Stimulated activated naive CD8-positive, alpha-beta T cell treated with anti-CD3 and anti-CD28 coated beads, Interleukin-15, Interleukin-2, amounts not matched to agents 100 U/mL and 50 U/mL, for 24 hours (primary cell): ENCODE results near the gene IRGC.

Experiments
- ATAC-seq: fragments of 150-1000 bp; cut with Tn5 transposase; one replicate; pipeline ENCODE4 v1.10.0; 2021
- DNase-seq: peaks from one replicate; pipeline ENCODE4 v3.0.0; 2021

IRGC gene

DNA sequence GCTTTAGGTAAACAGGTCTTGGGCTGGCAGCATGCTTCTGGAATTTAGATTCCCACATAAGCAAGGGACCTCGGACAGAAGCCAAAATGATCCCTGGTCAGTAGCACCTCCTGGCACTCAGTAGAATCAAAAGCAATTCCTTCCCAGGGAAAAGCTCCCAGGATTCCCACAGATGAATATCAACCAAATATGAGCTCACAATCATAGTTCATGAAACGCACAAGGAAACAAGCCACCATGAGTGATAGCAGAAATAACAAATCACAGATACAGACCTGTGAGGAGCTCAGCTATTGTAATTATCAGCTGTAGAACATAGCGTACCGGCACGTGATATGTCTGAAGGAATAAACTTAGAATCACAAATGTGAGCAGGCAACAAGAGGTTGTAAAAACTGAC is 24.1 kb upstream of the IRGC start:
- no peak for ATAC-seq
- no peak for DNase-seq

DNA sequence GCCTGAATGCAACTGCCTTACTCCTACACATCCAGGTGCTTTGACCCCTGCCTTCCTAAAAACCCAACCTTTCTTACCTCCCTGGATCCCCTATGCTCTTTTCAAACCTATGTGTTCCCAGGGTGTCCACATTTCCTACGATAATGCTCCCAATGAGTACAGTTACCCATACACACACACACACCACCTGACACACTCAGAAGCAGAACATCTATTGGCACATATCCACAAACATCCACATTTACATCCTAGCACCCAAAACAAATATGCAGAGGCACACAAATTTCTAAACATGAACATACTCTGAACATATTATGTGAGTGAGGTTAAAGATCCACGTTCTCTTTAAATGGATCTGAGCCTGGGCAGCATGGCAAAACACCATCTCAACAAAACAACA is 23.5 kb upstream of the IRGC start:
- no peak for DNase-seq

DNA sequence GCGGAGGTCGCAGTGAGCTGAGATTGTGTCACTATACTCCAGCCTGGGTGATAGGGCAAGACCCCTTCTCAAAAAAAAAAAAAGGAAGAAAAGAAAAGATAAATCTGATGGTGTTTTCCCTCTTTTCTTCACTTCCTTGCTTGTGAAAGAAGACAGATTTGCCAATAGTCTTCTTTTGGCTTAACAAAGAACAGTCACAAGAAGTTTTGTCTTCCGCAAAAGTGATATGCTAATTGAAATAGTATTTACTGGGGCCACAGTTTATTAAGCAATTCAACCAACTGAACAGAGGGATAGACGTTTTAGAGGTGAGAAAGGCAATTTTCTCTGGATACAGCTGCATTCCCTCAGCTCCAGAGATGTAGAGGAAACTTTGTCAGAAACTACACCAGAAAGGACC is 23.0 kb upstream of the IRGC start:
- DNase-seq (no peak), ATAC-seq (no peak)

More for the DNA sequence above, 23.5 kb upstream of the IRGC start:
- no peak for ATAC-seq

DNA sequence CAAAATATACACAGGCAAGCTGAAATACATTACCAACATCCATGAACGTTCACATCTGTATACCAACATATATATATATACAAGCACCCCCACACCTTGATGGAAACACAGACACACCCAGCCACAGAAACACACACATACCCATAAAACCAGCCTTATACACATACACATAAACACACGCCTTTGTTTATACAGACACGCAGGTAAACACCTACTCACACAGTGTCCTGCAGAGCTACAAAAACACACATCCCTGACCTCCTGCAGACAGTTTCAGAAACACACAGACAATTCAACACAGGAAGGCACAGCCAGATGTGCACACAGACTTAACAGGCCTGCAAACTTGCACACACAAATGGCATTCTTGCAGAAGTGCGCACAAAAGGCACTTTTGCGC is 21.3 kb upstream of the IRGC start:
- ATAC-seq: no peak

DNA sequence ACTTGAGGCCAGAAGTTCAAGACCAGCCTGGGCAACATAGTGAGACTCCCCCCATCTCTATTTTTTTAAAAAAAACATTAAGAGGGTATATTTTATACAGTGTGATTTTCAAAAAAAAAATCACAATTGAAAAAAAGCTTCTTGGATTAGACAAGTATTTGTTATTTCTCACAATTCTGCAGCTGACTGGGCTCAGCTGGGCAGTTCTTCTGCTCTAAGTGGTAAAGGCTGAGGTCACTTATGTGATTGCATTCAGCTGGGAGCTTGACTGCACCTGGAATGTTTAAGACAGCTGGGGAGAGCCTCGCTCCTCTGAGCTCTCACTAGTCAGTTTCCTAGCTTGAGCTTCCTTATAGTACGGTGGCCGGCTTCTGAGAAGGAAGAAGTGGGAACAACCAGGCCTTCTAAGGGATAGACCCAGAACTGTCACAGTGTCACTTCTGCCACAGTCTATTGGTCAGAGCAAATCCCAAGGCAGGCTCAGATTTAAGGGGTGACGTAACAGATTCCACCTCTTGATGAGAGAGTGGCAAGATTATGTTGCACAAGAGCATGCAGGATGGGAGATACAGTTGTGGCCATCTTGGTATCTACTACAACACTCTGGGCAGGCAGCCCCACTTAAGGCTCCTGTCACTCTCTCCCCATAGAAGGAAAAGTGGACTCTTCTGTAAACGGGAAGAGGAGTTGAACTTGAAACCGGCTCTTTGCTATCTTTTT is 19.7 kb upstream of the IRGC start:
- DNase-seq (no peak), ATAC-seq (no peak)

More for the DNA sequence above, 21.3 kb upstream of the IRGC start:
- DNase-seq: no peak

DNA sequence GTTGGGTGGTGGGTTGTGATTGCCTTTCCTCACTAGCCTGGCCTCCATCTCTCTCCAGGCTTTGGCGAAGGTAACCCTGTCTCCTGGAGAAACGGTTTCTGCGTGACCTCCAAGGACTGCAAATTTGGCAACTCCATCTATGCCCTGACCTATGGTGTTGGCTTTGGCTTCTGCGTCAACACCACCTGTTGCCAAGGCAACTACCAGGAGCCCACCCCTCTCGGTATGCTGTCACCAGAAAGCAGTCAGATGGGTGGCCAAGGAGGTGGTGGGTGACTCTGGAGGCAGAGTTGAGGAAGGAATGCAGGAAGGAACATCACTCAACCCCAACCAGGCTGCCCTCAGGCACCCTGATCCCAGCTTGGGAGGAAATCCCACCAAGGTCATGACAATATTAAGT is 18.6 kb upstream of the IRGC start:
- DNase-seq (no peak), ATAC-seq (no peak)

DNA sequence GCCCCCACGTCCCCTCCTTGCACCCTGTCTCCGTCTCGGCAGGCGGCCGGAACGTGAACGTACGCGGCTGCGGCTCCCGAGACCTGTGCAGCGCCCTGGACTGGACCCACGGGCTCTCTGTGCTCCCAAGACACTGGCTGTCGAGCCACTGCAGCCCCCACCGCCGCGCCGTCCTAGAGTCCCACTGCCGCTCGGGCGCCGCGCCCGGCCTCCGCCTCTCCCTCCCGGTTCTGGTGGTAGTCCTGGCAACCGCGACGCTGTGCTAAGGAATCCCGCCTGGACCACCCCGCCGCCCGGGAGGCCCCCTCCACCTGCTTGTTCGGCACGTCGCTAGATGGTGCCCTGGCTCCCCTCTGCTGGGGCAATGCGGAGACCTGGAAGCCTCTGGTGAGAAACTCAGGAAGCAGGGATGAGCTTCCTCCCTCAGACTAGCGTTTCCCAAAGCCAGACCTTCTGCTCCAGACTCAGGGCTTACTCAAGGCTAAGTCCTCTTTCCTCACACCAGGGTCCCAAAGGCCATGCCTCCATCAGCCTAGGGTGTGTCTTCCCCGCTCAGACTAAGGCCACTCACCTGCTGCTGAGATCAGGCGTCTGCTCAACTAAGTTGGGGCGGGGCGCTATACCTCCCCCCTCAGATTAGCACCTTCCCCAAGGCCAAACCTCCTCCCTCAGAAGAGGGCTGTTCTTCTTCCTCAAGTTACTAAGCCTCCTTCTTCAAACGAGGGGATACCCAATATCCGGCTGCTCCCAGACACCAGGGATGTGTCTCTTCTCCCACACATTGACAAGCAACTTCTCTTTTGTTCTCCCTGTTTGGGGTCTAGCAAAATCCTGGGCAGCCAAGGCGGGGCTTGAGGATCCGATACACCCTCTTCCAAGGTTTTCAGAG is 16.1 kb upstream of the IRGC start:
- ATAC-seq: no peak
- peak; percentile 13 for DNase-seq

DNA sequence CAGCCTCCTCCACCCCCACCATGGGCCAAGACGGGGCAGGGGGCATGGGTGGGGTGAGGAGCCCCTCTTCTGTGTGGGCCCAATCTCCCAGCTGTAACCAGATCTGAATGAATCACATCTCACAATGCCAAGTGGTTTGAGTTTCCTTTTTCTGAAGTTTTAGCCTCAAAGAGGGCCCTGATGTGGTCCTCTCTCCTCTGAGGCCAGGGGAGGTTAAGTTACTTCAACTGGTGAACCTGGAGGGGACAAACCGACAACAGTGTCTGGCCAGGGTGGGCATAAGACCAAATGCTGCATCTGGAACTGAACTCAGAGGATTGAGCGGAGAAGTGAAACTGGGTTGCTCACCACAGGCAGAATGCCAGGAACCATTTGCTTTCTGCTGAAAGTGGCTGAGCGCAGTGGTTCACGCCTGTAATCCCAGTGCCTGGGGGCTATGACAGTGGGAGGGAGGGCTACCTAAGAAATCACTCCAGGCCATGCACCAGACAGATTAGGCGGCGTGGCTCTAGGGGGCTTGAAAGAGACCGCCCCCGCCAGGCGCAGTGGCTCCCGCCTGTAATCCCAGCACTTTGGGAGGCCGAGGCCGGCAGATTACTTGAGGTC is 15.4 kb upstream of the IRGC start:
- DNase-seq (peak; percentile 24), ATAC-seq (peak; percentile 9)

DNA sequence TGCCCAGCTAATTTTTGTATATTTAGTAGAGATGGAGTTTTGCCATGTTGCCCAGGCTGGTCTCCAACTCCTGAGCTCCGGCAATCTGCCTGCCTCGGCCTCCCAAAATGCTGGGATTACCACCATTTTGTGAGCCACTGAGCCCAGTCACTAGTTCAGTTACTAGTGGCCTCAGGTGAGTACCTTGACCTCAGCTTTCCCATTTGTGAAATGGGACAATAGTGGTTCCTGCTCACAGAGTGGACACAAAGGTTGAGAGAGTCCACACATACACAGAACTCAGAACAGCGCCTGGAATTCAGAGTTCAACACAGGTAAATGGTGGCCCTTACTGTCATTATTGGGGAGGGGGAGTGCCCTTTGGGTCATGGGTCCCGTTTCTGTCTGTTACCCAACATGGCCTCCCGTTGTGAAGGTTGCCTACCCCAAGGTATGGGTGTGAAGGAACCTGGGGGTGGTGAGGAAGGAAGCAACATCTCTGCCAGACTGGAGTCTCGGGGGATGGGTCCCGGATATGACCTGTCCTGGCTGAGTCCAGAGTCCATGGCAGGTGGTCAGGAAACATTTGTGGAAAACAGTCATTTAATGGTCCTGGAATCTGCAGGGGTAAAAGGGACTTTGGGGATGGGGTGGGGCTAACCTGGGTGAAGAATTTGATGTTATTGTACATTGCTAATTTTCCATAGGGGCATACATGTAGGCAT is 11.7 kb upstream of the IRGC start:
- no peak for ATAC-seq
- no peak for DNase-seq

DNA sequence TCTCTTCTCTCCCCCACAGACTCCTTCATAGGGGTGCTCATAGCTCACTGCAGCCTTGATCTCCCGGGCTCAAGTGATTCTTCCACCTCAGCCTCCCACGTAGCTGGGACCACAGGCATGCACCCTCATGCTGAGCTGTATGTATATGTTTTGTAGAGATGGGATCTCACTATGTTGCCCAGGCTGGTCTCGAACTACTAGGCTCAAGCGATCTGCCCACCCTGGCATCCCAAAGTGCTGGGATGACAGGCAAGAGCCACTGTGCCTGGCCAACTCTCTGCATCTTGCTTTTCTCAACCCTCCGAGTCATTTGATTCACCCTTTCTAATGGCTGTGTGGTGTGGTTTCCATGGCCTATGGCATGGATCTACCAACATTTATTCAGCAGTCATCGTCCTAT is 10.1 kb upstream of the IRGC start:
- DNase-seq: no peak
- no peak for ATAC-seq

DNA sequence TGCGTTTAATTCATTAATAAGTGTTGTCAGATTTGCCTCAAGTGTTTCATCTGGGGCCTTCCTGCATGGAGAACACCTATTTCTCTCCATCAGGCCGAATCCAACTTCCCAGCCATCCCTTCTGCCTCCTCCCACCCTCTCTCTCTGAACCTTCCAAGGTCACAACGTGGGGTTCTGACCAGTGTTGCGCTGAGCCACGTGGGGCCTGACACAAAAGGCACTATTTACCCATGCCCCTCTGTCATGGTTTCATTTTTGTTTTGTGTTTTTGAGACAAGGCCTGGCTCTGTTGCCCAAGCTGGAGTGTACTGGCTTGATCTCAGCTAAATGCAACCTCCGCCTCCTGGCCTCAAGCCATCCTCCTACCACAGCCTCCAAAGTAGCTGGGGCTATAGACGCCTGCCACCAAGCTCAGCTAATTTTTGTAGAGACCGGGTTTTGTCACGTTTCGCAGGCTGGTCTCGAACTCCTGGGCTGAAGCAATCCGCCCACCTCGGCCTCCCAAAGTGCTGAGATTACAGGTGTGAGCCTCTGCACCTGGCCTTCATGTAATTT is 8.6 kb upstream of the IRGC start:
- ATAC-seq: no peak
- no peak for DNase-seq

DNA sequence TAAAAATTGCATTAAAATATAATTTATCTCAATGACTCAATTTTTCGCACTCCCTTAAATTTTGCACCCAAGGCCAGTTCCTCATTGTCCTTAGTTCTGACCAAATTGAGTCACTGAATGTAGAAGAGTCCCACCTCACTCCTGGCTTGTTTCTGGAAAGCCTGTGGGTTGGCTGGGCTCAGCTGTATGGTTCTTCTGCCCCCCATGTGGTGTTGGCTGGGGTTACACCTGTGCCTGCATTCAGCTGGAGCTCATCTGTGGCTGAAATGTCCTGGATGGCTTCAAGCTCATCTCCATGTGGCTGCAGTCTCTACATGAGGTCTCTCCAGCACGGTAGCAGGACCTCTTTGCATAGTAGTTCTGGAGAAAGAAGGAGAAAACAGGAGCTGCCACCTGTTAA is 7.2 kb upstream of the IRGC start:
- ATAC-seq (no peak), DNase-seq (no peak)

DNA sequence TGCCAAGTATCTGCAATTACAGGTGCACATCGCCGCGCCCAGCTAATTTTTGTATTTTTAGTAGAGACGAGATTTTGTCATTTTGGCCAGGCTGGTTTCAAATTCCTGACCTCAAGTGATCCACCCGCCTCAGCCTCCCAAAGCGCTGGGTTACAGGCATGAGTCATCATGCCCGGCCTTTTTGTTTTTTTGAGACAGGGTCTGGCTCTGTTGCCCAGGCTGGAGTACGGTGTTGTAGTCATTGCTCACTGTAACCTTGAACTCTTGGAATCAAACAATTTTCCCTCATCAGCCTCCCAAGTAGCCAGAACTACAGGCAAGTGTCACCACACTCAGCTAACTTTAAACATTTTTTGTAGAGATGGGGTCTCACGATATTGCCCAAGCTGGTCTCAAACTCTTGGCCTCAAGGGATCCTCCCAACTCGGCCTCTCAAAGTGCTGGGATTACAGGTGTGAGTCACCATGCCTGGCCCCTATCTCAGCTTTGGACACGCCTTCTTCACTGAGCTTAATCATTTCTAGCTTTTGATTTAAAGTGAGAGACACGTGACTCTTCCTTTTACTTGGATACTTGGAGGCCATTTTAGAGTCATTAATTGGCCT is 4.0 kb upstream of the IRGC start:
- no peak for ATAC-seq
- DNase-seq: no peak

DNA sequence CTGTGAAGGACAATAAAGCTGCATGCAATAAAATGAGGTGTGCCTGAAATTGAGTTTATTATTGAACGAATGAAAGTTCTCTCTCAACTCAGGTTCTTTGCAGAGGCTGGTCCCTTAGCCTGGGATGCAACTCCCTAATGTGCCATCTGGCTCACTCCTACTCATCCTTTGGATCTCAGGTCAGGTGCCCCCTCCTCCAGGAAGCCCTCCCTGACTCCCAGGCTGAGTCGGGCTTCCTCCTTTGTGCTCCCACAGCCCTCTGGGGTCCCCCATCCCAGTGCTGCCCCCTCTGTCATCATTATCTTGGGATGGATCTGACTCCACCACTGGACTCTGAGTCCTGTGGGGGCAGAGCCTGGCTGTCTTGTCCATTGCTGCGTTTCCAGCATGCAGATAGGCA is 2.7 kb upstream of the IRGC start:
- ATAC-seq: no peak

DNA sequence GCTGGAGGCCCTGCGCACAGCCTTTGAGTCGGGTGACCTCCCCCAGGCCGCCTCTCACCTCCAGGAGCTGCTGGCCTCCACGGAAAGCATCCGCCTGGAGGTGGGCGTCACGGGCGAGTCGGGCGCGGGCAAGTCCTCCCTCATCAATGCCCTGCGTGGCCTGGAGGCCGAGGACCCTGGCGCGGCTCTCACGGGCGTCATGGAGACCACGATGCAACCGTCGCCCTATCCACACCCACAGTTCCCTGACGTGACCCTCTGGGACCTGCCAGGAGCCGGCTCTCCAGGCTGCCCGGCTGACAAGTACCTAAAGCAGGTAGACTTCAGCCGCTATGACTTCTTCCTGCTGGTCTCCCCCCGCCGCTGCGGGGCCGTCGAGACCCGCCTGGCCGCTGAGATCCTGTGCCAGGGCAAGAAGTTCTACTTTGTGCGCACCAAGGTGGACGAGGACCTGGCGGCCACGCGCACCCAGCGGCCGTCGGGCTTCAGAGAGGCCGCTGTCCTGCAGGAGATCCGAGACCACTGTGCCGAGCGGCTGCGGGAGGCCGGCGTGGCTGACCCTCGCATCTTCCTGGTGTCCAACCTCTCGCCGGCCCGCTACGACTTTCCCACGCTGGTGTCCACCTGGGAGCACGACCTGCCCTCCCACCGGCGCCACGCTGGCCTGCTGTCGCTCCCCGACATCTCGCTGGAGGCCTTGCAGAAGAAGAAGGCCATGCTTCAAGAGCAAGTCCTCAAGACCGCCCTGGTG is 2.9 kb downstream of the IRGC start:
- no peak for DNase-seq
- no peak for ATAC-seq

More for the DNA sequence above, 2.7 kb upstream of the IRGC start:
- no peak for DNase-seq

DNA sequence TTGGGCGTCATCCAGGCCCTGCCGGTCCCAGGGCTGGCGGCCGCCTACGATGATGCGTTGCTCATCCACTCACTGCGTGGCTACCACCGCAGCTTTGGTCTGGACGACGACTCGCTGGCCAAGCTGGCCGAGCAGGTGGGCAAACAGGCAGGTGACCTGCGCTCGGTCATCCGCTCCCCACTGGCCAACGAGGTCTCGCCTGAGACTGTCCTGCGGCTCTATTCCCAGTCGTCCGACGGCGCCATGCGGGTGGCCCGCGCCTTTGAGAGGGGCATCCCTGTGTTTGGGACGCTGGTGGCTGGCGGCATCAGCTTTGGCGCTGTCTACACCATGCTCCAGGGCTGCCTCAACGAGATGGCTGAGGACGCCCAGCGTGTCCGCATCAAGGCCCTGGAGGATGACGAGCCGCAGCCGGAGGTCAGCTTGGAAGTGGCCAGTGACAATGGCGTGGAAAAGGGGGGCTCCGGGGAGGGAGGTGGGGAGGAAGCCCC is 3.5 kb downstream of the IRGC start:
- no peak for DNase-seq

DNA sequence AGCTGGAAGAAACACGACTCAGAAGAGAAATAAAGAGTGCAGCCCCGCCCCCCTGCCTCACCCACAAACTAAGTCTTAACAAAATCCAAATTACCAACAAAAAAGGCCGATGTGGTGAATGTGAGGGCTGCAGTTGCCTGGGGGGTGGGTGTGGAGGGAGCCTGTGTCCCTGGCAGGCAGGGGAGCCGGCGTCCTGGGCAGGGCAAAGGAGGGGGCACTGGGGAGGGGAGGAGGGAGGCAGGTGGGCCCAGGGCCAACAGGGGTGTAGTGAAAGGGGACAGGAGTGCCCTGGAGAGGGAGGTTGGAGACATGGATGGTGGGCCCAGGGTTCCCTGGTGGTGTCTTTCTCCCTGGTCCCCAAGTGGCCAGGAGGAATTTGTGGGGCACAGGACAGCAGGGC is 4.0 kb downstream of the IRGC start:
- DNase-seq (no peak), ATAC-seq (no peak)

More for the DNA sequence above, 3.5 kb downstream of the IRGC start:
- no peak for ATAC-seq

DNA sequence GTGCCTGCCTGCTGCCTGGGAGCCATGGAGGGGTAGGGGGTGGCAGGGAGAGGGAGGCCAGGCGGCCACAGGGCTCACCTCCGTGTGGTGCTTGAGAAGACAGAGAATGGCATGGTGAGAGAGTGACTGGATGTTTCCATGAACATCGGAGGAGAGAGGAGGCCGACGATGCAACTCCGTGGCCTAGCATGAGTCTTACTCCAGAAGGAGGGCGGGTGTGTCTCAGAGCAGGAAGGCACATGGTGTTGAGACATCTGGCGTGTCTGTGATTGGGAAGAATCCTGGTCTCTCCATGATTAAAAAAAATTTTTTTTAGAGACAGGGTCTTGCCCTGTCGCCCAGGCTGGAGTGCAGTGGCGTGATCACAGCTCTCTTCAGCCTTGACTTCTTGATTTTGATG is 5.1 kb downstream of the IRGC start:
- DNase-seq: no peak
- no peak for ATAC-seq

DNA sequence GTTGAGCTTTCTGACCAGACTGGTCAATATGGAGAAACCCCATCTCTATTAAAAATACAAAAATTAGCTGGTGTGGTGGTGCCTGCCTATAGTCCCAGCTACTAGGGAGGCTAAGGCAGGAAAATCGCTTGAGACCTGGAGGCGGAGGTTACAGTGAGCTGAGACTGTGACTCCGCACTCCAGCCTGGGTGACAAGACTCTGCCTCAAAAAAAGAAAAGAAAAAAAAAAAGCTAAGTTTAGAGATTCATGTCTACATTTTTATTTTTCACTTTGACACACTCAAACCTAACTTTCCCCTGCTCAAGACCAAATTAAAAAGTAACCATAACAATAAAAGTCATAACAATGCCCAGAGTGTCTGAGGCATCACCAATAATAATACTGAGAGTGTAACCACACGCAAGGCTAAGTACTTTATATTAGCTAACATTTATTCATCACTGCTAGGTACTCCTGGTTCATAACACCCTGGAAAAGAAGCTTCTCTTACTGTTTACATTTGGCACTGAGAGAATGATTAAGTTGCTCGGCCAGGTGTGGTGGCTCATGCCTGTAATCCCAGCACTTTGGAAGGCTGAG is 5.7 kb downstream of the IRGC start:
- no peak for DNase-seq
- no peak for ATAC-seq

DNA sequence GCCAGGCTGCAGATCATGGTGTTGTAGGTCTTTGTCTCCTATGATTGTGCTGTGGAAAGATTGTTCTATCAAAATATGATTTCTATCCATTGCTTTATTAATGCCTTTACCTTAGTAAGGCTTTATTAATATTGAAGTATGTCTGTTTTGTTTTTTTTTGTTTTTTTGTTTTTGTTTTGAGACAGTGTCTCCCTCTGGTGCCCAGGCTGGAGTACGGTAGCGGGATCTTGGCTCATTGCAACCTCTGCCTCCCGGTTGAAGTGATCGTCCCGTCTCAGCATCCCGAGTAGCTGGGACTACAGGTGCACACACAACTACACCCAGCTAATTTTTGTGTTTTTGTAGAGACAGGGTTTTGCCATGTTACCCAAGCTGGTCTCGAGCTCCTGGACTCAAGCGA is 7.7 kb downstream of the IRGC start:
- ATAC-seq (no peak), DNase-seq (no peak)

DNA sequence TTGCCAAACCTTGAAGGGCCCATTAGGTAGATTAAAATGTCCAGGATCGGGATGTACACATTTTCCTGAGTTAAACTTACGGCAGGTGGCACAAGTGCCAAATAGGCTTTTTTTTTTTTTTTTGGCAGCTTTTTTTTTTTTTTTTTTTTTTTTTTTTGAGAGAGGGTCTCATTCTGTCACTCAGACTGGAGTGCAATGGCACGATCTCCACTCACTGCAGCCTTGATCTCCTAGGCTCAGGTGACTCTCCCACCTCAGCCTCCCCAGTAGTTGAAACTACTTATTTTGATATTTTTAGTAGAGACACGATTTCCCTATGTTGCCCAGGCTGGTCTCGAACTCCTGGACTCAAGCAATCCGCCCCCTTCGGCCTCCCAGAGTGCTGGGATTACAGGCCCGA is 9.0 kb downstream of the IRGC start:
- ATAC-seq (no peak), DNase-seq (no peak)
